B cell (primary cell): ENCODE results near the gene RAB3C.

Experiments
- CTCF ChIP-seq: fragments of 200-600 bp; IDR thresholded peaks from one replicate; pipeline ENCODE4 v1.8.0; 2022; ENCODE audit warnings: antibody characterized with exemption, mild to moderate bottlenecking
- EZH2 ChIP-seq: IDR thresholded peaks from 2 replicates; pipeline ENCODE4 v1.6.1; 2012; ENCODE audit warnings: borderline replicate concordance, low read depth, mild to moderate bottlenecking, moderate library complexity, low read length; ENCODE audit not compliant: insufficient read depth, poor library complexity, severe bottlenecking

GRCh38 chr5:58681943-58682342 is 99.1 kb downstream of the RAB3C start:
- TF ChIP-seq CTCF (no peak), EZH2 (no peak)
